ENCODE results near the gene F8. TPM values are rescaled to one million over a fixed set of nuclear protein-coding genes. Genes with fewer than 3 reads are reported as not detected.
A peak's percentile ranks its signal among the peaks of the same experiment; 100 is the strongest.

Gene F8
- total RNA-seq, 3 donors from 2014 or later (not counting 1 experiment from before 2014, with no cell fraction given) = 1.4 to 4.6 (median 2.8) TPM

- no peaks in the 10 kb centered on the region for H3K36me3 Mint-ChIP-seq
Measured at GRCh38 chrX:155065035-155065734, 42.7 kb upstream of the F8 start.

GRCh38 chrX:155061760-155062159 is 39.2 kb upstream of the F8 start:
- Histone ChIP-seq H3K4me3 (ENCODE audit: low read length) (no peak overlapping the region), H3K4me1 (ENCODE audit: control insufficient read depth, insufficient read depth, low read length) (peaks cover 11% of the 10 kb centered on the region), H3K36me3 (ENCODE audit: control insufficient read depth, insufficient read depth, low read length) (peaks cover 7% of the 10 kb centered on the region), H3K9me3 (ENCODE audit: control insufficient read depth, insufficient read depth, low read length) (no peaks in the 10 kb centered on the region), H3K27ac (ENCODE audit: low read length) (no peak overlapping the region), H3K27me3 (ENCODE audit: control insufficient read depth, insufficient read depth, low read length) (no peaks in the 10 kb centered on the region)
- WGBS (ENCODE audit: insufficient coverage) = 92% methylated on average over 3 of the region's 4 CpGs
- Mint-ChIP-seq H3K4me3 (no peak overlapping the region), H3K36me3 (no peaks in the 10 kb centered on the region), H3K27ac (no peak overlapping the region), H3K9me3 (no peaks in the 10 kb centered on the region), H3K27me3 (ENCODE audit: low read depth in 2 of 2) (no peaks in the 10 kb centered on the region), H3K4me1 (peaks cover 5 to 10% of the 10 kb centered on the region in 2 donors)
- TF ChIP-seq, protein P1, sequence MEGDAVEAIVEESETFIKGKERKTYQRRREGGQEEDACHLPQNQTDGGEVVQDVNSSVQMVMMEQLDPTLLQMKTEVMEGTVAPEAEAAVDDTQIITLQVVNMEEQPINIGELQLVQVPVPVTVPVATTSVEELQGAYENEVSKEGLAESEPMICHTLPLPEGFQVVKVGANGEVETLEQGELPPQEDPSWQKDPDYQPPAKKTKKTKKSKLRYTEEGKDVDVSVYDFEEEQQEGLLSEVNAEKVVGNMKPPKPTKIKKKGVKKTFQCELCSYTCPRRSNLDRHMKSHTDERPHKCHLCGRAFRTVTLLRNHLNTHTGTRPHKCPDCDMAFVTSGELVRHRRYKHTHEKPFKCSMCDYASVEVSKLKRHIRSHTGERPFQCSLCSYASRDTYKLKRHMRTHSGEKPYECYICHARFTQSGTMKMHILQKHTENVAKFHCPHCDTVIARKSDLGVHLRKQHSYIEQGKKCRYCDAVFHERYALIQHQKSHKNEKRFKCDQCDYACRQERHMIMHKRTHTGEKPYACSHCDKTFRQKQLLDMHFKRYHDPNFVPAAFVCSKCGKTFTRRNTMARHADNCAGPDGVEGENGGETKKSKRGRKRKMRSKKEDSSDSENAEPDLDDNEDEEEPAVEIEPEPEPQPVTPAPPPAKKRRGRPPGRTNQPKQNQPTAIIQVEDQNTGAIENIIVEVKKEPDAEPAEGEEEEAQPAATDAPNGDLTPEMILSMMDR (IDR thresholded peaks at IDR 0.05) = no peak
- DNase-seq (no peak), ATAC-seq (no peak)
- intact Hi-C loops (cut with micrococcal nuclease) = no loop called here

More at GRCh38 chrX:155065035-155065734, 42.7 kb upstream of the F8 start:
- Mint-ChIP-seq H3K9me3 (no peaks in the 10 kb centered on the region), H3K27me3 (ENCODE audit: low read depth in 2 of 2) (no peaks in the 10 kb centered on the region), H3K4me1 (peaks cover 11 to 12% of the 10 kb centered on the region in 2 donors), H3K27ac (no peak overlapping the region), H3K4me3 (no peak overlapping the region)
- no peaks in the 10 kb centered on the region for H3K9me3 ChIP-seq (ENCODE audit: control insufficient read depth, insufficient read depth, low read length)
- intact Hi-C loops (cut with micrococcal nuclease) = no loop called here
- DNase-seq (no peak), ATAC-seq (no peak)
- H3K27me3 ChIP-seq (ENCODE audit: control insufficient read depth, insufficient read depth, low read length) = no peaks in the 10 kb centered on the region
- no peak overlapping the region for H3K27ac ChIP-seq (ENCODE audit: low read length)
- peaks cover 7% of the 10 kb centered on the region for H3K36me3 ChIP-seq (ENCODE audit: control insufficient read depth, insufficient read depth, low read length)
- H3K4me3 ChIP-seq (ENCODE audit: low read length) = no peak overlapping the region
- H3K4me1 ChIP-seq (ENCODE audit: control insufficient read depth, insufficient read depth, low read length) = peaks cover 8% of the 10 kb centered on the region
- WGBS (ENCODE audit: insufficient coverage) = 96% methylated on average over 7 of the region's 8 CpGs
- TF ChIP-seq, protein P1 (IDR thresholded peaks at IDR 0.05) = no peak

GRCh38 chrX:155056877-155057792 is 34.6 kb upstream of the F8 start:
- ATAC-seq = peak; percentile 81 to 95 (median 90)
- TF ChIP-seq, protein P1 (IDR thresholded peaks at IDR 0.05) = peak; percentile 66

More at GRCh38 chrX:155056877-155057792, 34.6 kb upstream of the F8 start:
- 16% methylated on average over 24 of the region's 25 CpGs for WGBS (ENCODE audit: insufficient coverage)
- Histone ChIP-seq H3K36me3 (ENCODE audit: control insufficient read depth, insufficient read depth, low read length) (peaks cover 6% of the 10 kb centered on the region), H3K9me3 (ENCODE audit: control insufficient read depth, insufficient read depth, low read length) (no peaks in the 10 kb centered on the region), H3K4me3 (ENCODE audit: low read length) (peak overlapping the region; percentile 18), H3K27ac (ENCODE audit: low read length) (peak overlapping the region; percentile 26), H3K4me1 (ENCODE audit: control insufficient read depth, insufficient read depth, low read length) (peaks cover 15% of the 10 kb centered on the region), H3K27me3 (ENCODE audit: control insufficient read depth, insufficient read depth, low read length) (no peaks in the 10 kb centered on the region)
- H3K27me3 Mint-ChIP-seq (ENCODE audit: low read depth in 2 of 2) = no peaks in the 10 kb centered on the region
- no peaks in the 10 kb centered on the region for H3K36me3 Mint-ChIP-seq
- peaks cover 7 to 20% of the 10 kb centered on the region in 2 donors for H3K4me1 Mint-ChIP-seq
- DNase-seq = peak; percentile 44 to 79
- peak overlapping the region; percentile 64 for H3K4me3 Mint-ChIP-seq
- peak overlapping the region in 1 of 2 donors; percentile 58 for H3K27ac Mint-ChIP-seq
- H3K9me3 Mint-ChIP-seq = no peaks in the 10 kb centered on the region
- intact Hi-C loops (cut with micrococcal nuclease) = loop anchor here (1.0 to 2.0 kb wide), 3 partner anchors 31 to 138 kb away; partner anchors contain the start of gene FUNDC2
